ENCODE results near the gene DSP. TPM values are rescaled to one million over a fixed set of nuclear protein-coding genes. Genes with fewer than 3 reads are reported as not detected.

Gene DSP
- total and polyA plus RNA-seq, 10 donors = 0.72 to 27.6 (median 15.0) TPM

- intact Hi-C loops (cut with DNase I; ENCODE audit: low total_unique reads) = no loop called here
- H3K36me3 ChIP-seq = no peaks in the 10 kb centered on the region
- peaks cover 0 to 5% (median 0%) of the 10 kb centered on the region in 7 donors for H3K27me3 ChIP-seq (replicated peaks in 1 of 7)
- H3K27ac ChIP-seq = no peak overlapping the region
- H3K4me3 ChIP-seq = no peak overlapping the region
- H3K4me1 ChIP-seq = peaks cover 0 to 10% (median 0%) of the 10 kb centered on the region in 6 donors
- WGBS, 5 donors = 80 to 89% (median 88%) methylated on average over 6 of the region's 6 CpGs
- no peaks in the 10 kb centered on the region for H3K9me3 ChIP-seq
- TF ChIP-seq CTCF (IDR thresholded peaks at IDR 0.05 in 8 of 11, conservative IDR thresholded peaks at IDR 0.05 in 3 of 11) (no peak), POLR2A (IDR thresholded peaks at IDR 0.05) (no peak), POLR2AphosphoS5 (IDR thresholded peaks at IDR 0.05) (no peak)
- DNase-seq = no peak
Observed at GRCh38 chr6:7504041-7504440, 37.4 kb upstream of the DSP start.

GRCh38 chr6:7505189-7505699 lies 36.2 kb upstream of the DSP start:
- Histone ChIP-seq H3K4me1 (peaks cover 0 to 10% (median 0%) of the 10 kb centered on the region in 6 donors), H3K9me3 (no peaks in the 10 kb centered on the region), H3K36me3 (no peaks in the 10 kb centered on the region), H3K27me3 (replicated peaks in 1 of 7) (peaks cover 0 to 5% (median 0%) of the 10 kb centered on the region in 7 donors), H3K4me3 (no peak overlapping the region), H3K27ac (no peak overlapping the region)
- WGBS, 5 donors = 43 to 58% (median 57%) methylated on average over 10 of the region's 10 CpGs
- intact Hi-C loops (cut with DNase I; ENCODE audit: low total_unique reads) = no loop called here
- TF ChIP-seq POLR2A (IDR thresholded peaks at IDR 0.05) = no peak
- no peak for TF ChIP-seq POLR2AphosphoS5 (IDR thresholded peaks at IDR 0.05)
- no peak for TF ChIP-seq CTCF (IDR thresholded peaks at IDR 0.05 in 8 of 11, conservative IDR thresholded peaks at IDR 0.05 in 3 of 11)
- DNase-seq = no peak

- Histone ChIP-seq H3K27me3 (replicated peaks in 1 of 7) (peaks cover 0 to 3% (median 0%) of the 10 kb centered on the region in 7 donors), H3K9me3 (no peaks in the 10 kb centered on the region), H3K4me1 (peaks cover 0 to 10% (median 0%) of the 10 kb centered on the region in 6 donors), H3K27ac (no peak overlapping the region), H3K36me3 (no peaks in the 10 kb centered on the region), H3K4me3 (no peak overlapping the region)
- no peak for TF ChIP-seq POLR2A (IDR thresholded peaks at IDR 0.05)
- TF ChIP-seq CTCF (IDR thresholded peaks at IDR 0.05 in 8 of 11, conservative IDR thresholded peaks at IDR 0.05 in 3 of 11) = no peak
- TF ChIP-seq POLR2AphosphoS5 (IDR thresholded peaks at IDR 0.05) = no peak
- no peak for DNase-seq
- intact Hi-C loops (cut with DNase I; ENCODE audit: low total_unique reads) = no loop called here
- WGBS, 5 donors = 88 to 98% (median 94%) methylated on average over 6 of the region's 6 CpGs
Observed at GRCh38 chr6:7507600-7507999, 33.9 kb upstream of the DSP start.

- TF ChIP-seq CTCF (IDR thresholded peaks at IDR 0.05 in 8 of 11, conservative IDR thresholded peaks at IDR 0.05 in 3 of 11) = no peak
- TF ChIP-seq POLR2AphosphoS5 (IDR thresholded peaks at IDR 0.05) = no peak
- no peak for TF ChIP-seq POLR2A (IDR thresholded peaks at IDR 0.05)
- Histone ChIP-seq H3K4me1 (no peaks in the 10 kb centered on the region), H3K4me3 (no peak overlapping the region), H3K9me3 (no peaks in the 10 kb centered on the region), H3K27ac (no peak overlapping the region), H3K36me3 (no peaks in the 10 kb centered on the region), H3K27me3 (replicated peaks in 1 of 7) (no peaks in the 10 kb centered on the region)
- WGBS, 5 donors = 83 to 94% (median 90%) methylated on average over 2 of the region's 2 CpGs
- DNase-seq = no peak
- intact Hi-C loops (cut with DNase I; ENCODE audit: low total_unique reads) = no loop called here
Observed at GRCh38 chr6:7512320-7512719, 29.2 kb upstream of the DSP start.

Measured in spleen (tissue), 11 donors.